HepG2 (cell line): ENCODE measurements around the gene GNG7. TPM values are rescaled to one million over a fixed set of nuclear protein-coding genes. Genes with fewer than 3 reads are reported as not detected.

Source experiments
- ATAC-seq: fragments of 200-7000 bp; cut with Tn5 transposase; 3 replicates; pipeline ENCODE4 v1.9.1; 2020; ENCODE audit warnings: mild to moderate bottlenecking, moderate library complexity
- BruUV-seq: library from RNA; stranded (reverse); fragments of 400-500 nt; replicated peaks from 2 replicates; lab custom pipeline; 2021; lab: Mats Ljungman, UMichigan
- CTCF ChIA-PET: fragments of 300-600 bp; formaldehyde crosslinking; extraction: SDS; loops from one replicate; lab custom pipeline; 2021; ENCODE audit warnings: low total read pairs, inconsistent platforms, low intra/inter-chr PET ratio; lab: Yijun Ruan, JAX
- POLR2A ChIA-PET: fragments of 350-600 bp; sonication (Branson Sonifier 250); formaldehyde crosslinking; loops from one replicate; lab custom pipeline; 2020; ENCODE audit warnings: antibody characterized with exemption, inconsistent platforms; lab: Yijun Ruan, JAX
- DNase-seq: peaks from one replicate; pipeline ENCODE4 v3.0.0-alpha.2; 2015; ENCODE audit warnings: low spot score
- FAIRE-seq: peaks from 3 replicates; lab custom pipeline; 2011; peaks lifted over from hg19 to GRCh38; lab: Jason Lieb, UNC
- H2AFZ ChIP-seq: one replicate; pipeline ENCODE4 v1.6.1; 2011; ENCODE audit warnings: low read length, inconsistent platforms
- H3K27ac ChIP-seq: fragments of 300-600 bp; 3 replicates; pipeline ENCODE4 v1.8.0; 2011; ENCODE audit warnings: mixed run types, mild to moderate bottlenecking, mixed read lengths, low read length, inconsistent platforms; ENCODE audit not compliant: insufficient read depth; ENCODE audit errors: extremely low read length
- H3K27me3 ChIP-seq, 2 experiments: fragments of 200-600 bp in 1 of 2; 2 replicates in 1 of 2; 3 replicates in 1 of 2; pipeline versions ENCODE4 v1.6.0 to v1.8.0; 2011; ENCODE audit warnings: low read length in 2 of 2, mild to moderate bottlenecking in 2 of 2, moderate library complexity in 2 of 2, inconsistent platforms in 1 of 2; ENCODE audit not compliant: insufficient read depth in 2 of 2, control insufficient read depth in 1 of 2
- H3K36me3 ChIP-seq, 2 experiments: fragments of 200-600 bp in 1 of 2; replicated peaks in 1 of 2; 2 replicates in 1 of 2; 3 replicates in 1 of 2; pipeline versions ENCODE4 v1.5.1 to v1.8.0; 2011; ENCODE audit warnings: low read length in 2 of 2, inconsistent platforms in 1 of 2; ENCODE audit not compliant: insufficient read depth in 2 of 2, control insufficient read depth in 1 of 2
- H3K4me1 ChIP-seq: 2 replicates; pipeline ENCODE4 v1.5.1; 2012; ENCODE audit warnings: low read length, inconsistent platforms; ENCODE audit not compliant: insufficient read depth
- H3K4me2 ChIP-seq: 2 replicates; pipeline ENCODE4 v1.6.0; 2011; ENCODE audit warnings: low read depth, low read length, inconsistent platforms
- H3K4me3 ChIP-seq, 3 experiments: fragments of 200-600 bp in 1 of 3; sonication (generic), shearing (Covaris generic) in 1 of 3; replicated peaks in 1 of 3; 2 replicates each; pipeline ENCODE4 v1.5.1; 2011 to 2016; ENCODE audit warnings: low read length in 3 of 3, inconsistent platforms in 2 of 3, low read depth in 2 of 3, mild to moderate bottlenecking in 2 of 3, control low read depth in 1 of 3, mixed read lengths in 1 of 3; ENCODE audit not compliant: insufficient read depth in 1 of 3
- H3K79me2 ChIP-seq: one replicate; pipeline ENCODE4 v1.6.1; 2011; ENCODE audit warnings: low read length, inconsistent platforms; ENCODE audit not compliant: insufficient read depth
- H3K9ac ChIP-seq: 2 replicates; pipeline ENCODE4 v1.6.0; 2011; ENCODE audit warnings: mild to moderate bottlenecking, low read depth, low read length, inconsistent platforms; ENCODE audit not compliant: insufficient read depth
- H3K9me3 ChIP-seq: 2 replicates; pipeline ENCODE4 v1.5.1; 2012; ENCODE audit warnings: mild to moderate bottlenecking, low read length
- H4K20me1 ChIP-seq: 2 replicates; pipeline ENCODE4 v1.6.0; 2011; ENCODE audit warnings: inconsistent platforms, mild to moderate bottlenecking, low read length, moderate library complexity; ENCODE audit not compliant: insufficient read depth
- EP300 ChIP-seq, 3 experiments: sonication (generic) in 1 of 3; formaldehyde crosslinking in 1 of 3; IDR thresholded peaks; 2 replicates each; pipeline versions ENCODE4 v1.5.1 to v1.6.1; 2011 to 2020; ENCODE audit warnings: low read depth in 2 of 3, low read length in 2 of 3, borderline replicate concordance in 1 of 3, improper control_type of control experiment in 1 of 3, mild to moderate bottlenecking in 1 of 3, missing genetic modification reagents in 1 of 3, moderate library complexity in 1 of 3
- NFKB2 ChIP-seq: sonication (generic); formaldehyde crosslinking; IDR thresholded peaks from 2 replicates; pipeline ENCODE4 v1.4.0; 2020; ENCODE audit warnings: missing genetic modification reagents, borderline replicate concordance
- ZIK1 ChIP-seq: sonication (generic); formaldehyde crosslinking; IDR thresholded peaks from 2 replicates; pipeline ENCODE4 v1.5.0; 2020; ENCODE audit warnings: mild to moderate bottlenecking, low read depth, missing genetic modification reagents, borderline replicate concordance
- ZMYM3 ChIP-seq: sonication (generic); formaldehyde crosslinking; IDR thresholded peaks from 2 replicates; pipeline ENCODE4 v1.5.1; 2020; ENCODE audit warnings: mild to moderate bottlenecking, missing genetic modification reagents
- ZNF264 ChIP-seq: sonication (generic); formaldehyde crosslinking; IDR thresholded peaks from 2 replicates; pipeline ENCODE4 v1.4.0; 2020; ENCODE audit warnings: missing genetic modification reagents
- ZNF557 ChIP-seq: sonication (generic); formaldehyde crosslinking; IDR thresholded peaks from 2 replicates; pipeline ENCODE4 v1.4.0; 2020; ENCODE audit warnings: missing genetic modification reagents
- ZNF768 ChIP-seq: sonication (generic); formaldehyde crosslinking; IDR thresholded peaks from 2 replicates; pipeline ENCODE4 v1.4.0; 2020; ENCODE audit warnings: missing genetic modification reagents
- WGBS: methylation state at CpG from one replicate; pipeline ENCODE4 v1.1.6; 2017; ENCODE audit warnings: low lambda C conversion rate; 5-methylcytosine and 5-hydroxymethylcytosine counted together
- in situ Hi-C: cut with HindIII; loops from 2 replicates; pipeline ENCODE4 v1.10.0; 2017; ENCODE audit warnings: low pct_unique_long_range_greater_than_20kb; ENCODE audit not compliant: extremely low pct_ligation_motif_present
- intact Hi-C: fragments of 100-400 bp; cut with micrococcal nuclease; formaldehyde crosslinking; loops from one replicate; pipeline ENCODE4 v1.10.0; 2022; ENCODE audit not compliant: unreplicated experiment
- polyA plus RNA-seq, 8 experiments: library from polyadenylated mRNA; depleted of rRNA in 3 of 8; stranded (reverse) in 7 of 8; unstranded in 1 of 8; fragments of >200 nt; fragmentation: Illumina TruSeq in 4 of 8; extraction: Trizol in 4 of 8; gene quantifications; 2 replicates each; pipeline versions ENCODE4 v1.2.1 to v1.2.3, GENCODE V29; 2011 to 2016; ENCODE audit warnings: low read depth in 4 of 8, missing spikeins in 1 of 8, mixed read lengths in 1 of 8; ENCODE audit not compliant: insufficient read depth in 1 of 8
- total RNA-seq, 5 experiments: library from RNA; depleted of rRNA; stranded (reverse); fragments of >200 nt; fragmentation: Illumina TruSeq; extraction: Trizol; gene quantifications; 2 replicates each; pipeline ENCODE4 v1.2.3, GENCODE V29; 2016; ENCODE audit warnings: low read depth in 1 of 5
- TF ChIP-seq, protein P1 (sequence below): sonication (generic); formaldehyde crosslinking; IDR thresholded peaks from 2 replicates; pipeline ENCODE4 v1.5.1; 2020; ENCODE audit warnings: mild to moderate bottlenecking, missing genetic modification reagents, moderate library complexity
- TF ChIP-seq, protein P2 (sequence below): sonication (generic); formaldehyde crosslinking; IDR thresholded peaks from 2 replicates; pipeline ENCODE4 v1.5.0; 2020; ENCODE audit warnings: mild to moderate bottlenecking, missing genetic modification reagents, moderate library complexity

GNG7 gene
- total and polyA plus RNA-seq, 2 of the 13 experiments (the other 11 are each of a cell fraction or from before 2014, with no cell fraction given) = 1.4 to 3.3 TPM

DNA sequence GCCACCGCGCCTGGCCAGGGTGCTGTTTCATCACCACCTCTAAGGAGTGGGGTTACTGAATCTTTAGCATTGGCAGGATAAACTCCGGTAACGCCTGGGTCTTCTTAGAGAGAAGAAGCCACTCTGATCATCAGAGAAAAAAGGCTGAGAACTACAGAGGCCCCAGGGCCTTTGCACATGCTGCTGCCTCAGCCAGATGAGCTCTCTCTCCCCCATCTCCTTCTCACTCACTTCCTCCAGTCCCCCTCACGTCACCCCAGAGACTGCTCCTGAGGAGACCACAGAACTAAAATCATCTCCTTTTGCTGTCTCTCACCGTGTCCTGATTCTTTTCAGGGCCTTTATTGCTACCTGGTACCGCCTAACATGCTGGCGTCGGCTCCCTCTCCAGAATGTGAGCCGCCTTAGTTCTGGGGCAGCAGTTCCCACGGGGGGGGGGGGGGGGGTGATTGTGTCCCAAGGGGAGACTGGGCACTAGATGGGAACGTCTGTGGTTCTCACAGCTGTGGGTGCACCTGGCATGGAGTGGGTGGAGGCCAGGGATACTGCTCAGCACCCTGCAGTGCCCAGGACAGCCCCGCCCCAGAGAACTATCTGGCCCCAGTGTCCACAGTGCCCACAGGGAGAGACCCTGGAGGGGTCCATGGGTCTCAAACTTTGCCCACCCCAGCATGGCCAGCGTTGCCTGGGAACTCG, 23.8 kb upstream of the GNG7 start:
- Histone ChIP-seq H4K20me1 (no peaks in the 10 kb centered on the region), H3K27ac (no peak overlapping the region), H2AFZ (no peak overlapping the region), H3K27me3 (peaks cover 21 to 54% of the 10 kb centered on the region in 2 experiments), H3K4me2 (no peak overlapping the region), H3K9me3 (no peaks in the 10 kb centered on the region)
- in situ Hi-C loops = no loop called here
- POLR2A ChIA-PET = interaction anchor here (1.2 kb wide), 1 partner anchor 14 kb away, joined by 3 read pairs; no protein-coding TSS in a partner anchor
- intact Hi-C loops = no loop called here
- TF ChIP-seq ZMYM3 (CRISPR knock-in tag) (peak; percentile 40; the same call in 1 of the 2 replicates), ZNF264 (CRISPR knock-in tag) (no peak)
- TF ChIP-seq, all 625 proteins: peak for 1
- FAIRE-seq (no peak), ATAC-seq (no peak), DNase-seq (no peak)
- peaks cover 31% of the 10 kb centered on the region for H3K4me1 ChIP-seq
- H3K79me2 ChIP-seq = no peaks in the 10 kb centered on the region
- no peaks in the 10 kb centered on the region for H3K36me3 ChIP-seq
- WGBS = 47% methylated on average over 8 of the region's 15 CpGs
- CTCF ChIA-PET = no interaction called here
- H3K9ac ChIP-seq = no peak overlapping the region
- peak overlapping the region in 1 of 3 experiments; percentile 33; a peak in 1 of 6 replicates for H3K4me3 ChIP-seq
- no TSS peak for BruUV-seq

DNA sequence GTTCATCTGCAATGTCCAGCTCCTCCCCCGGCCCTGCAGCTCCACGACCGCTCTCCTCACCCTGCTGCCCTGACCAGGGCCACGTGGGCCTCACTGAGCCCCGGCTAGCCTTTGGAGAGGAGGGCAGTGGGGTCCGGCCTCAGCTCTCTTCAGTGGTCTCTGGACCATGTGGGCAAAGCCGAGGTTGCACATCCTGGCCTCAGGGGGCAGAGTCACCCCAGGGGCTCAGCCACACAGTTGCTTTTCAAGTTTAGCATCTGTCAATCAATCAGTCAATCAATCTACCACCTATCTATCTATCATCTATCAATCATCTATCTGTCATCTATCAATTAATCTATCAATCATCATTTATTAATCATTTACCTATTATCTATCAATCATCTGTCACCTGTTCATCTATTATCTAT, 21.7 kb upstream of the GNG7 start:
- no peak overlapping the region for H3K27ac ChIP-seq
- peaks cover 25 to 67% of the 10 kb centered on the region in 2 experiments for H3K27me3 ChIP-seq
- intact Hi-C loops = no loop called here
- in situ Hi-C loops = no loop called here
- peak overlapping the region; percentile 41 for H3K4me2 ChIP-seq
- ATAC-seq = peak; percentile 41
- POLR2A ChIA-PET = interaction anchor here (1.3 to 2.0 kb wide), 2 partner anchors 21 to 76 kb away, joined by 5 to 7 read pairs; no protein-coding TSS in a partner anchor
- H2AFZ ChIP-seq = no peak overlapping the region
- FAIRE-seq = no peak
- TF ChIP-seq ZIK1 (CRISPR knock-in tag) (no peak), ZNF557 (CRISPR knock-in tag) (no peak), ZNF768 (peak; percentile 81; the same call in 1 of the 2 replicates), NFKB2 (CRISPR knock-in tag) (peak; percentile 28; the same call in 1 of the 2 replicates), EP300 (IDR thresholded peaks at IDR 0.05; ENCODE audit: low read depth in 2 of 2, low read length in 2 of 2) (no peak), EP300 (CRISPR knock-in tag; IDR thresholded peaks at IDR 0.05; ENCODE audit: borderline replicate concordance) (no peak)
- TF ChIP-seq, protein P1, sequence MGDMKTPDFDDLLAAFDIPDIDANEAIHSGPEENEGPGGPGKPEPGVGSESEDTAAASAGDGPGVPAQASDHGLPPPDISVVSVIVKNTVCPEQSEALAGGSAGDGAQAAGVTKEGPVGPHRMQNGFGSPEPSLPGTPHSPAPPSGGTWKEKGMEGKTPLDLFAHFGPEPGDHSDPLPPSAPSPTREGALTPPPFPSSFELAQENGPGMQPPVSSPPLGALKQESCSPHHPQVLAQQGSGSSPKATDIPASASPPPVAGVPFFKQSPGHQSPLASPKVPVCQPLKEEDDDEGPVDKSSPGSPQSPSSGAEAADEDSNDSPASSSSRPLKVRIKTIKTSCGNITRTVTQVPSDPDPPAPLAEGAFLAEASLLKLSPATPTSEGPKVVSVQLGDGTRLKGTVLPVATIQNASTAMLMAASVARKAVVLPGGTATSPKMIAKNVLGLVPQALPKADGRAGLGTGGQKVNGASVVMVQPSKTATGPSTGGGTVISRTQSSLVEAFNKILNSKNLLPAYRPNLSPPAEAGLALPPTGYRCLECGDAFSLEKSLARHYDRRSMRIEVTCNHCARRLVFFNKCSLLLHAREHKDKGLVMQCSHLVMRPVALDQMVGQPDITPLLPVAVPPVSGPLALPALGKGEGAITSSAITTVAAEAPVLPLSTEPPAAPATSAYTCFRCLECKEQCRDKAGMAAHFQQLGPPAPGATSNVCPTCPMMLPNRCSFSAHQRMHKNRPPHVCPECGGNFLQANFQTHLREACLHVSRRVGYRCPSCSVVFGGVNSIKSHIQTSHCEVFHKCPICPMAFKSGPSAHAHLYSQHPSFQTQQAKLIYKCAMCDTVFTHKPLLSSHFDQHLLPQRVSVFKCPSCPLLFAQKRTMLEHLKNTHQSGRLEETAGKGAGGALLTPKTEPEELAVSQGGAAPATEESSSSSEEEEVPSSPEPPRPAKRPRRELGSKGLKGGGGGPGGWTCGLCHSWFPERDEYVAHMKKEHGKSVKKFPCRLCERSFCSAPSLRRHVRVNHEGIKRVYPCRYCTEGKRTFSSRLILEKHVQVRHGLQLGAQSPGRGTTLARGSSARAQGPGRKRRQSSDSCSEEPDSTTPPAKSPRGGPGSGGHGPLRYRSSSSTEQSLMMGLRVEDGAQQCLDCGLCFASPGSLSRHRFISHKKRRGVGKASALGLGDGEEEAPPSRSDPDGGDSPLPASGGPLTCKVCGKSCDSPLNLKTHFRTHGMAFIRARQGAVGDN (CRISPR knock-in tag) = peak; percentile 33
- TF ChIP-seq, protein P2, sequence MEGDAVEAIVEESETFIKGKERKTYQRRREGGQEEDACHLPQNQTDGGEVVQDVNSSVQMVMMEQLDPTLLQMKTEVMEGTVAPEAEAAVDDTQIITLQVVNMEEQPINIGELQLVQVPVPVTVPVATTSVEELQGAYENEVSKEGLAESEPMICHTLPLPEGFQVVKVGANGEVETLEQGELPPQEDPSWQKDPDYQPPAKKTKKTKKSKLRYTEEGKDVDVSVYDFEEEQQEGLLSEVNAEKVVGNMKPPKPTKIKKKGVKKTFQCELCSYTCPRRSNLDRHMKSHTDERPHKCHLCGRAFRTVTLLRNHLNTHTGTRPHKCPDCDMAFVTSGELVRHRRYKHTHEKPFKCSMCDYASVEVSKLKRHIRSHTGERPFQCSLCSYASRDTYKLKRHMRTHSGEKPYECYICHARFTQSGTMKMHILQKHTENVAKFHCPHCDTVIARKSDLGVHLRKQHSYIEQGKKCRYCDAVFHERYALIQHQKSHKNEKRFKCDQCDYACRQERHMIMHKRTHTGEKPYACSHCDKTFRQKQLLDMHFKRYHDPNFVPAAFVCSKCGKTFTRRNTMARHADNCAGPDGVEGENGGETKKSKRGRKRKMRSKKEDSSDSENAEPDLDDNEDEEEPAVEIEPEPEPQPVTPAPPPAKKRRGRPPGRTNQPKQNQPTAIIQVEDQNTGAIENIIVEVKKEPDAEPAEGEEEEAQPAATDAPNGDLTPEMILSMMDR (CRISPR knock-in tag) = peak; percentile 19; the same call in 1 of the 2 replicates
- no peaks in the 10 kb centered on the region for H3K36me3 ChIP-seq
- no TSS peak for BruUV-seq
- peaks cover 42% of the 10 kb centered on the region for H3K4me1 ChIP-seq
- H3K4me3 ChIP-seq = peak overlapping the region in 1 of 3 experiments; percentile 29; a peak in 2 of 6 replicates
- no peak for DNase-seq
- no peaks in the 10 kb centered on the region for H4K20me1 ChIP-seq
- H3K79me2 ChIP-seq = no peaks in the 10 kb centered on the region
- WGBS = no CpG with 5 or more reads among the region's 7 CpGs
- H3K9me3 ChIP-seq = no peaks in the 10 kb centered on the region
- CTCF ChIA-PET = no interaction called here
- no peak overlapping the region for H3K9ac ChIP-seq
